A673 (cell line): ENCODE data around the gene ENTPD3.

Experiments used
- CTCF ChIP-seq: fragments of 300-800, 200-600 bp; sonication (generic); conservative IDR thresholded peaks from 2 replicates; pipeline ENCODE4 v1.5.1; 2017; ENCODE audit warnings: low read depth, mild to moderate bottlenecking, antibody characterized with exemption, low read length, moderate library complexity, mixed read lengths
- EZH2 ChIP-seq: fragments of 200-600 bp; sonication (generic); IDR thresholded peaks from 2 replicates; pipeline ENCODE4 v1.6.1; 2017; ENCODE audit warnings: borderline replicate concordance, low read depth, mild to moderate bottlenecking, mixed read lengths, antibody characterized with exemption, low read length; ENCODE audit not compliant: poor library complexity, severe bottlenecking

DNA sequence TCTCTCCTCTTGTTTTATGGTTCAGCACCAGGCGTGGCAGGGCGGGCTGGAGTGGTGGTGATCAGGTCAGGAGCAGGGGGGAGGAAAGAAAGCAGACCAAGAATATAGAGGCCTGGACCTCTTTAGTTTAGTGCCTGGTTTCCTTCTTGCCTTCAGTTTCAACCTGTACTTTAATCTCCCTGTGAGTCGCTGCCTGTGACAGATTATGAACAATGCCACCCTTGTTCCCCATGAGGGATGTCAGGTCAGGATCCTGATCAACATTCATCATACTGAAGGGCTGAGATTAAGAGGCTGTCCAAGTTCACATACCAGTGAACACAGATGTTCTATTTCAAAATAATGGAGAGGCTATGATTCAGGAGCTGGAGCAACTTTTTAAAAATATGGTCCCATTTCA, 11.4 kb downstream of the ENTPD3 start:
- TF ChIP-seq CTCF = no peak
- TF ChIP-seq EZH2 = no peak
